ENCODE results near the gene XPO1. TPM values are rescaled to one million over a fixed set of nuclear protein-coding genes. Genes with fewer than 3 reads are reported as not detected.

Gene XPO1
- total and polyA plus RNA-seq, 2 of the 4 experiments (the other 2 are of a cell fraction): 78.5 to 104 TPM

DNA sequence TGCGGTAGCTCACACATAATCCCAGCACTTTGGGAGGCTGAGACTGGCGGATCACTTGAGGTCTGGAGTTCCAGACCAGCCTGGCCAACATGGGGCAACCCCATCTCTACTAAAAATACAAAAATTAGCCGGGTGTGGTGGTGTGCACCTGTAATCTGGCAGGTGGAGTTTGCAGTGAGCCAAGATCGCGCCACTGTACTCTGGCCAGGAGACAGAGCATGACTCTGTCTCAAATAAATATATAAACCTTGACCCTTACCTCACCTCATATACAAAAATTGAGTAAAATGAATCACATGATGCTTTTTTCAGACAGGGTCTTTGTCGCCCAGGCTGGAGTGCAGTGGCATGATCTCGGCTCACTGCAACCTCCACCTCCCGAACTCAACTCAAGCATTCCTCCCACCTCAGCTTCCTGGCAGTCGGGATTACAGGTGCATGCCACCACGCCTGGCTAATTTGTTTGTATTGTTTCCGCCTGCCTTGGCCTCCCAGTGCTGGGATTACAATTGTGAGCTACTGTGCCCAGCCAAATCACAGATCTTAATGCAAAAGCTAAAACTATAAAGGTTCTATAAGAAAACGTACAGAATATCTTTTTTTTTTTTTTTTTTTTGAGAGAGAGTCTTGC is 25.3 kb downstream of the XPO1 start:
- Histone ChIP-seq H4K5ac (ENCODE audit: low read depth, low read length) (no peak overlapping the region), H3K4me2 (ENCODE audit: low read depth, low read length) (no peak overlapping the region), H2BK20ac (ENCODE audit: low read depth, low read length) (no peak overlapping the region), H3K9ac (ENCODE audit: low read depth, low read length) (no peak overlapping the region), H2BK15ac (ENCODE audit: low read depth, low read length) (no peak overlapping the region), H3K79me1 (ENCODE audit: low read depth in 1 of 2, low read length in 2 of 2) (peaks cover 30 to 71% of the 10 kb centered on the region in 2 experiments), H4K8ac (ENCODE audit: low read depth in 2 of 2, low read length in 2 of 2) (no peak overlapping the region), H3K4me1 (ENCODE audit: control insufficient read depth, insufficient read depth, low read length) (no peaks in the 10 kb centered on the region), H4K91ac (ENCODE audit: insufficient read depth, low read depth, low read length) (no peak overlapping the region), H3K9me3 (ENCODE audit: control insufficient read depth, insufficient read depth, low read length) (no peaks in the 10 kb centered on the region), H2BK120ac (ENCODE audit: low read depth, low read length) (no peak overlapping the region), H3K27ac (ENCODE audit: insufficient read depth, low read length) (no peak overlapping the region), H3K14ac (replicated peaks; ENCODE audit: low read depth, low read length) (no peak overlapping the region), H3K27me3 (ENCODE audit: control insufficient read depth, insufficient read depth, low read length) (no peaks in the 10 kb centered on the region), H3K56ac (ENCODE audit: extremely low read depth, insufficient read depth, low read length) (no peak overlapping the region), H4K20me1 (ENCODE audit: insufficient read depth, low read length) (peaks cover 66% of the 10 kb centered on the region), H3K18ac (ENCODE audit: low read depth, low read length) (no peak overlapping the region), H2BK5ac (ENCODE audit: low read depth, low read length, poor library complexity, severe bottlenecking) (no peak overlapping the region), H2AK5ac (ENCODE audit: low read depth, low read length) (no peak overlapping the region), H2AK9ac (replicated peaks; ENCODE audit: low read depth, low read length, poor library complexity) (no peak overlapping the region), H3K36me3 (ENCODE audit: control insufficient read depth, insufficient read depth, low read length) (peaks cover 39% of the 10 kb centered on the region), H3K4ac (ENCODE audit: low read depth, low read length) (no peak overlapping the region), H3K23ac (ENCODE audit: low read depth, low read length) (no peak overlapping the region), H2AFZ (replicated peaks; ENCODE audit: low read length, poor library complexity) (no peak overlapping the region), H3K9me1 (ENCODE audit: insufficient read depth, low read length) (peaks cover 5% of the 10 kb centered on the region; the same call in 1 of the 2 replicates), H3K4me3 (ENCODE audit: insufficient read depth, low read depth, low read length) (no peak overlapping the region)
- no TSS peak for BruUV-seq (replicated peaks)
- 93% methylated on average over 3 of the region's 12 CpGs; no CpG with 5 or more reads in 1 of the 2 experiments for WGBS, 2 experiments (ENCODE audit: extremely low coverage in 2 of 2, insufficient read length in 1 of 2)
- CTCF ChIA-PET: no interaction called here
- no peak for ATAC-seq (ENCODE audit: low read depth)
- dilution Hi-C loops (cut with HindIII; ENCODE audit: low sequenced_read_pairs, unreplicated experiment): no loop called here
- in situ Hi-C loops (cut with MboI; ENCODE audit: low sequenced_read_pairs): loop anchor here (5.0 kb wide), 1 partner anchor 364 kb away; no protein-coding TSS in a partner anchor
- POLR2A ChIA-PET (ENCODE audit: unreplicated experiment): no interaction called here
- intact Hi-C loops (cut with micrococcal nuclease): no loop called here
- TF ChIP-seq MXI1 (IDR thresholded peaks at IDR 0.05; ENCODE audit: borderline replicate concordance, low read depth, low read length) (no peak), RAD21 (IDR thresholded peaks at IDR 0.05; ENCODE audit: low read length) (no peak), NFE2L2 (IDR thresholded peaks at IDR 0.05; ENCODE audit: low read depth, low read length) (no peak), MAFK (IDR thresholded peaks at IDR 0.05; ENCODE audit: low read depth, low read length) (no peak), BHLHE40 (IDR thresholded peaks at IDR 0.05; ENCODE audit: low read depth, low read length) (no peak), FOS (IDR thresholded peaks at IDR 0.05; ENCODE audit: low read depth, low read length) (no peak), MAZ (IDR thresholded peaks at IDR 0.05; ENCODE audit: borderline replicate concordance, low read depth, low read length) (no peak), RFX5 (IDR thresholded peaks at IDR 0.05; ENCODE audit: low read depth, low read length) (no peak)
- DNase-seq: no peak
